ENCODE data around the gene CTTNBP2NL. TPM values are rescaled to one million over a fixed set of nuclear protein-coding genes. Genes with fewer than 3 reads are reported as not detected.
"Not testable (repeated sequence)": the region's sequence is repeated elsewhere in the genome, so short reads cannot be mapped to it uniquely, and the experiment has no call there.

The CTTNBP2NL gene
- total RNA-seq, 6 donors from 2014 or later = 33.1 to 95.3 (median 53.7) TPM

- H3K4me1 ChIP-seq = peaks cover 17 to 42% (median 22%) of the 10 kb centered on the region in 4 donors
- H3K4me3 ChIP-seq = no peak overlapping the region
- no peak for DNase-seq
- TF ChIP-seq EP300 (IDR thresholded peaks at IDR 0.05) (no peak), POLR2A (IDR thresholded peaks at IDR 0.05) (no peak), POLR2AphosphoS5 (IDR thresholded peaks at IDR 0.05) (no peak)
- TF ChIP-seq, protein P1, sequence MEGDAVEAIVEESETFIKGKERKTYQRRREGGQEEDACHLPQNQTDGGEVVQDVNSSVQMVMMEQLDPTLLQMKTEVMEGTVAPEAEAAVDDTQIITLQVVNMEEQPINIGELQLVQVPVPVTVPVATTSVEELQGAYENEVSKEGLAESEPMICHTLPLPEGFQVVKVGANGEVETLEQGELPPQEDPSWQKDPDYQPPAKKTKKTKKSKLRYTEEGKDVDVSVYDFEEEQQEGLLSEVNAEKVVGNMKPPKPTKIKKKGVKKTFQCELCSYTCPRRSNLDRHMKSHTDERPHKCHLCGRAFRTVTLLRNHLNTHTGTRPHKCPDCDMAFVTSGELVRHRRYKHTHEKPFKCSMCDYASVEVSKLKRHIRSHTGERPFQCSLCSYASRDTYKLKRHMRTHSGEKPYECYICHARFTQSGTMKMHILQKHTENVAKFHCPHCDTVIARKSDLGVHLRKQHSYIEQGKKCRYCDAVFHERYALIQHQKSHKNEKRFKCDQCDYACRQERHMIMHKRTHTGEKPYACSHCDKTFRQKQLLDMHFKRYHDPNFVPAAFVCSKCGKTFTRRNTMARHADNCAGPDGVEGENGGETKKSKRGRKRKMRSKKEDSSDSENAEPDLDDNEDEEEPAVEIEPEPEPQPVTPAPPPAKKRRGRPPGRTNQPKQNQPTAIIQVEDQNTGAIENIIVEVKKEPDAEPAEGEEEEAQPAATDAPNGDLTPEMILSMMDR (IDR thresholded peaks at IDR 0.05) = no peak
- H3K9me3 ChIP-seq = no peaks in the 10 kb centered on the region
- H3K27ac ChIP-seq = peak overlapping the region in 1 of 4 donors; percentile 5
- H3K36me3 ChIP-seq = peaks cover 0 to 27% (median 10%) of the 10 kb centered on the region in 4 donors
- H3K27me3 ChIP-seq = no peaks in the 10 kb centered on the region
- WGBS, 2 donors = 61 to 87% methylated on average over 8 of the region's 8 CpGs
- no peak for ATAC-seq (ENCODE audit: low FRiP score in 2 of 2)
These were observed 53.1 kb downstream of the CTTNBP2NL start for GRCh38 chr1:112448904-112449629.

- Histone ChIP-seq H3K36me3 (peaks cover 2 to 32% (median 13%) of the 10 kb centered on the region in 4 donors), H3K4me1 (peaks cover 17 to 42% (median 21%) of the 10 kb centered on the region in 4 donors), H3K9me3 (no peaks in the 10 kb centered on the region), H3K27ac (peak overlapping the region in 1 of 4 donors; percentile 5), H3K27me3 (no peaks in the 10 kb centered on the region), H3K4me3 (no peak overlapping the region)
- no peak for TF ChIP-seq EP300 (IDR thresholded peaks at IDR 0.05)
- TF ChIP-seq, protein P1 (IDR thresholded peaks at IDR 0.05) = no peak
- no peak for TF ChIP-seq POLR2A (IDR thresholded peaks at IDR 0.05)
- TF ChIP-seq POLR2AphosphoS5 (IDR thresholded peaks at IDR 0.05) = no peak
- ATAC-seq (ENCODE audit: low FRiP score in 2 of 2) = no peak
- no peak for DNase-seq
These were observed 53.6 kb downstream of the CTTNBP2NL start for GRCh38 chr1:112449630-112449983.

DNA sequence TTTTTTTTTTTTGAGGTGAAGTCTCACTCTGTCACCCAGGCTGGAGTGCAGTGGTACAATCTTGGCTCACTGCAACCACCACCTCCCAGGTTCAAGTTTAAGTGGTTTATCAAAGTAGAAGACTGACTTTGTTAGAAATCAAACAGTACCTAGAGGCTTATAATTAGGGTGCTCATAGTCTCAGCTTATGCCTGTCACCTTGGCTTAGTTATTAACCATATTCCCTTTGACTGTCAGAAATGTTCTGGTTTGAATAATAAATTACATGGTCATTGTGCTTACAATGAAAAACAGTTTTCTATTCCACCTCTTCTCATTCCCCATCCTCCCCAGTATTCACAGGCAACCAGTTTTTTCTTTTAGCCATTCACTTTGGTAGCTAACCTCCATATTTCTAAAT lies 54.8 kb downstream of the CTTNBP2NL start:
- H3K27ac ChIP-seq = peak overlapping the region in 1 of 4 donors; percentile 16
- no peak for DNase-seq
- H3K4me1 ChIP-seq = peaks cover 10 to 37% (median 18%) of the 10 kb centered on the region in 4 donors
- H3K36me3 ChIP-seq = peaks cover 2 to 44% (median 19%) of the 10 kb centered on the region in 4 donors
- no peaks in the 10 kb centered on the region for H3K9me3 ChIP-seq
- H3K4me3 ChIP-seq = no peak overlapping the region
- ATAC-seq (ENCODE audit: low FRiP score in 2 of 2) = no peak
- TF ChIP-seq, protein P1 (IDR thresholded peaks at IDR 0.05) = no peak
- no peak for TF ChIP-seq POLR2AphosphoS5 (IDR thresholded peaks at IDR 0.05)
- TF ChIP-seq EP300 (IDR thresholded peaks at IDR 0.05) = no peak
- TF ChIP-seq POLR2A (IDR thresholded peaks at IDR 0.05) = no peak
- H3K27me3 ChIP-seq = no peaks in the 10 kb centered on the region

GRCh38 chr1:112451301-112451700 lies 55.3 kb downstream of the CTTNBP2NL start:
- not testable (repeated sequence) for H3K27me3 ChIP-seq; H3K9me3 ChIP-seq; H3K4me3 ChIP-seq; DNase-seq; ATAC-seq (ENCODE audit: low FRiP score in 2 of 2)
- H3K4me1 ChIP-seq = peaks cover 8 to 32% (median 13%) of the 10 kb centered on the region in 4 donors
- WGBS, 2 donors = 86 to 94% methylated on average over 2 to 3 of the region's 3 CpGs
- peaks cover 5 to 49% (median 25%) of the 10 kb centered on the region in 4 donors for H3K36me3 ChIP-seq
- peak overlapping the region in 1 of 4 donors; percentile 16 for H3K27ac ChIP-seq

DNA sequence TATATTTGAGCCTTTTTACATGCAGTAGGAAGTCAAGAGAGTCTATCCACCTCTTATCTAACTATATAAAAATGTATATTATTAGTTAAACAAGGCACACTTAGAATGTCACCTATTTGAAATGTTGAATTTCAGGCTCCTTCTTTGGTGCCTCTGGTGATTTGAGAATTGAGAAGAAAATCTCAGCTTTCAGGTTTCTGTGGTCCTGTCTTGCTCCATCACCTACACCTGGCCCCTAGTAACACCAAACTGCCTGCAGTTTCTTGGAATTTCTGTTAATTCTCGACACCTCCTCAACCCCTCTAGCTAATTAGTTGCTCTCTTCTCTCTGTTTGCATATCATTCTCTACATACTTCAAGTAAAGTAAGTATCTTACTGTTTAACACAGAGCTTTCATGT lies 57.9 kb downstream of the CTTNBP2NL start:
- 76 to 83% methylated on average over 1 of the region's 1 CpG for WGBS, 2 donors
- Histone ChIP-seq H3K4me3 (no peak overlapping the region), H3K36me3 (peaks cover 11 to 68% (median 33%) of the 10 kb centered on the region in 4 donors), H3K27ac (no peak overlapping the region), H3K9me3 (no peaks in the 10 kb centered on the region), H3K27me3 (no peaks in the 10 kb centered on the region), H3K4me1 (peaks cover 9 to 25% (median 13%) of the 10 kb centered on the region in 4 donors)
- DNase-seq (no peak), ATAC-seq (ENCODE audit: low FRiP score in 2 of 2) (no peak)
- TF ChIP-seq, protein P1 (IDR thresholded peaks at IDR 0.05) = no peak
- no peak for TF ChIP-seq EP300 (IDR thresholded peaks at IDR 0.05)
- TF ChIP-seq POLR2AphosphoS5 (IDR thresholded peaks at IDR 0.05) = no peak

All from upper lobe of left lung (tissue), 6 donors.